ENCODE results near the gene PTGER4. TPM values are rescaled to one million over a fixed set of nuclear protein-coding genes. Genes with fewer than 3 reads are reported as not detected.

PTGER4 gene
- total RNA-seq, 3 donors from 2014 or later: 38.5 to 58.4 (median 50.8) TPM

GRCh38 chr5:40646266-40646665 is 33.4 kb upstream of the PTGER4 start:
- ATAC-seq: peak; percentile 95
- peak in 1 of 3 donors; percentile 23 for DNase-seq
- H3K9me3 ChIP-seq: no peaks in the 10 kb centered on the region
- H3K4me1 ChIP-seq (ENCODE audit: low read depth): peaks cover 4% of the 10 kb centered on the region
- intact Hi-C loops (cut with DNase I, micrococcal nuclease): no loop called here
- no peak overlapping the region for H3K4me3 ChIP-seq
- no peak for TF ChIP-seq CTCF (IDR thresholded peaks at IDR 0.05)
- H3K36me3 ChIP-seq (ENCODE audit: low read depth): no peaks in the 10 kb centered on the region

GRCh38 chr5:40648150-40648549 is 31.6 kb upstream of the PTGER4 start:
- intact Hi-C loops (cut with DNase I, micrococcal nuclease): no loop called here
- H3K9me3 ChIP-seq: no peaks in the 10 kb centered on the region
- no peaks in the 10 kb centered on the region for H3K36me3 ChIP-seq (ENCODE audit: low read depth)
- H3K4me1 ChIP-seq (ENCODE audit: low read depth): peaks cover 8% of the 10 kb centered on the region
- ATAC-seq (peak; percentile 4), DNase-seq (no peak)
- TF ChIP-seq CTCF (IDR thresholded peaks at IDR 0.05): no peak
- H3K4me3 ChIP-seq: no peak overlapping the region

- Histone ChIP-seq H3K4me3 (no peak overlapping the region), H3K36me3 (ENCODE audit: low read depth) (no peaks in the 10 kb centered on the region), H3K9me3 (no peaks in the 10 kb centered on the region), H3K4me1 (ENCODE audit: low read depth) (peaks cover 8% of the 10 kb centered on the region)
- DNase-seq (no peak), ATAC-seq (no peak)
- intact Hi-C loops (cut with DNase I, micrococcal nuclease): no loop called here
- TF ChIP-seq CTCF (IDR thresholded peaks at IDR 0.05): no peak
Observed at GRCh38 chr5:40649463-40650030, 30.2 kb upstream of the PTGER4 start.

- TF ChIP-seq CTCF (IDR thresholded peaks at IDR 0.05): no peak
- Histone ChIP-seq H3K36me3 (ENCODE audit: low read depth) (no peaks in the 10 kb centered on the region), H3K4me1 (ENCODE audit: low read depth) (peaks cover 5% of the 10 kb centered on the region), H3K4me3 (no peak overlapping the region), H3K9me3 (no peaks in the 10 kb centered on the region)
- no peak for ATAC-seq
- no peak for DNase-seq
- intact Hi-C loops (cut with DNase I, micrococcal nuclease): no loop called here
Observed at GRCh38 chr5:40651201-40651600, 28.5 kb upstream of the PTGER4 start.

GRCh38 chr5:40652441-40653220 is 27.1 kb upstream of the PTGER4 start:
- Histone ChIP-seq H3K9me3 (no peaks in the 10 kb centered on the region), H3K4me3 (no peak overlapping the region), H3K36me3 (ENCODE audit: low read depth) (no peaks in the 10 kb centered on the region), H3K4me1 (ENCODE audit: low read depth) (peaks cover 5% of the 10 kb centered on the region)
- TF ChIP-seq CTCF (IDR thresholded peaks at IDR 0.05): no peak
- intact Hi-C loops (cut with DNase I, micrococcal nuclease): no loop called here
- DNase-seq (peak; percentile 34 to 43 (median 37)), ATAC-seq (peak; percentile 94)

Data from mucosa of descending colon (tissue), 3 donors.